Measurements from ENCODE around the gene HOXD1.

The HOXD1 gene

DNA sequence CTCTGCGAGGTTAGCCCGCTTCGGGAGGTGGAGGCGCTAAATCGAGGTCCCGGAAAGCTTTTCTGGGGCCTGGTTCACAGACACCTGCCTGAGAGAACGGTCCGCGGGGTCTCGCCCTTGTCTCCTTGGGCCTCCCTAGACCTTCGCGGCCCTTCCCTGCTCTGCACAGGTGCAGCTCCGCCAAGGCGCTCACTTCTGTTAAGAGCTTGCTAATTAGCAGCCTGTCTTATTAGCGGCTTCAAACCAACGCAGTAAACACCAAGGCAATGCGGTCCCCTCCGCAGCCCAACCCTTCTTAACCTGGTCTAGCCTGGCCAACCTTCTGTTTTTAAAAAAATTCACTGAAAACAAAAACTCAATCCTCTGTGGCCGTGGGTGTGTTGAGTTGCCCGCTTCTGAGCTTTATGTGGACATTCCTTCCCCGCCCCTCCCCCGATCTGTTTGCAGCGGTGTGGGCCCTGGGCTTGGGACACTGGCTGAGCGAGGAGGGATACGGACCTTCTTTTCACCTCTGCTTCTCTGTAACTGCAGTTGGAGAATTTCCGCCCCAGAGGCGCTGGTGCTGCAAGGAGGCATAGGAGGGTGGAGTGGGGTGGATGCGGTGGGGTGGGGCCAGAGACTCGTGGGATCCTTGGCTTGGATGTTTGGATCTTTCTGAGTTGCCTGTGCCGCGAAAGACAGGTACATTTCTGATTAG lies 40.5 kb upstream of the HOXD1 start:
- no peaks in the 10 kb centered on the region for H3K4me1 ChIP-seq (ENCODE audit: control insufficient read depth, low read depth, low read length)
- H3K4me3 ChIP-seq (ENCODE audit: low read length), result no peak overlapping the region
- no peak overlapping the region for H3K27ac ChIP-seq (ENCODE audit: low read length)
- H3K9me3 ChIP-seq (ENCODE audit: control insufficient read depth, low read depth, low read length), result no peaks in the 10 kb centered on the region
- no peak overlapping the region for H3K9ac ChIP-seq (ENCODE audit: low read length)
- H3K27me3 ChIP-seq (ENCODE audit: control insufficient read depth, insufficient read depth, low read length), result peaks cover 100% of the 10 kb centered on the region
- H3K36me3 ChIP-seq (ENCODE audit: control insufficient read depth, low read depth, low read length), result no peaks in the 10 kb centered on the region

DNA sequence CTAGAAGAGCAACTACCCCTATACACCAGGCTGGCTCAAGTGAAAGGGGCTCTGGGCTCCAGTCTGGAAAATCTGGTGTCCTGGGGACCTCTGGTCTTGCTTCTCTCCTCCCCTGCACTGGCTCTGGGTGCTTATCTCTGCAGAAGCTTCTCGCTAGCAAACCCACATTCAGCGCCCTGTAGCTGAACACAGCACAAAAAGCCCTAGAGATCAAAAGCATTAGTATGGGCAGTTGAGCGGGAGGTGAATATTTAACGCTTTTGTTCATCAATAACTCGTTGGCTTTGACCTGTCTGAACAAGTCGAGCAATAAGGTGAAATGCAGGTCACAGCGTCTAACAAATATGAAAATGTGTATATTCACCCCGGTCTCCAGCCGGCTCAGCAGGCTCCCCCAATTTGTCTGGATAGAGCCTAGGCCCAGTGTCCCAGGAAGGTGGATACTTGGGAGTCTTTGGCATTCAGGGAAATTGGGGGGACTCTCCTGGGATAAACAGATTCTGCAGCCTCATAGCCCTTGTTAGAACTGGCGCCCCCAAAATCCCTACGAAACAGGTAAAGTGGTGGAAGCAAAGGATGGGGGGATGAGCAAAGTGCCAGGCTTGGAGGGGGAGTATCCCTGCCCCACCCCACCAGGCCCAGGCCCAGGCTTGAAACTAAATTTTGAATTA lies 39.6 kb upstream of the HOXD1 start:
- Histone ChIP-seq H3K4me1 (ENCODE audit: control insufficient read depth, low read depth, low read length) (no peaks in the 10 kb centered on the region), H3K36me3 (ENCODE audit: control insufficient read depth, low read depth, low read length) (no peaks in the 10 kb centered on the region), H3K4me3 (ENCODE audit: low read length) (no peak overlapping the region), H3K27ac (ENCODE audit: low read length) (no peak overlapping the region), H3K27me3 (ENCODE audit: control insufficient read depth, insufficient read depth, low read length) (peaks cover 100% of the 10 kb centered on the region), H3K9ac (ENCODE audit: low read length) (no peak overlapping the region), H3K9me3 (ENCODE audit: control insufficient read depth, low read depth, low read length) (no peaks in the 10 kb centered on the region)

DNA sequence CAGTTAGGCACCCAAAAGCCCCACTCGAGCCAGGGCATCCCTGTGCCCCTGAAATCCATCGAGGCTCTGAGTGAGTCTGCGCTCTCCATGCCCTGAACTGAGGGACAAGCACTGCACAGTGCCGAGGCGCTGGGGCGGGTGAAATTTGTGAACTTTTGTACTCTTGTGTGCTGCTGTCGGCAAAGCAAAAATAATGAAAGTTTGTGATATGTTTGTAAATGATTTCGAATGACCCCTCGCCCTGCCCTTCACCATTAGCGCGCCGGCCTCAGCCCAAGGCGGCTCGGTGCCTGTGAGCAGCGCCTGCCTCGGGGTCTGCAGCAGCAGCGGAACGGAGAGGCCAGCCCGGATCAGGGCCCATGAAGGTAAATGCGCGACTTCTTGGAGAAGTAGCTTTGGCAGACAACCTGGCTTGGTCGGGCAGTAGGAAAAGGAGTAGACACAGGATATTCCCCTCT lies 39.0 kb upstream of the HOXD1 start:
- H3K4me1 ChIP-seq (ENCODE audit: control insufficient read depth, low read depth, low read length), result no peaks in the 10 kb centered on the region
- no peak overlapping the region for H3K4me3 ChIP-seq (ENCODE audit: low read length)
- peaks cover 100% of the 10 kb centered on the region for H3K27me3 ChIP-seq (ENCODE audit: control insufficient read depth, insufficient read depth, low read length)
- no peak overlapping the region for H3K27ac ChIP-seq (ENCODE audit: low read length)
- H3K36me3 ChIP-seq (ENCODE audit: control insufficient read depth, low read depth, low read length), result no peaks in the 10 kb centered on the region
- no peaks in the 10 kb centered on the region for H3K9me3 ChIP-seq (ENCODE audit: control insufficient read depth, low read depth, low read length)
- H3K9ac ChIP-seq (ENCODE audit: low read length), result no peak overlapping the region

DNA sequence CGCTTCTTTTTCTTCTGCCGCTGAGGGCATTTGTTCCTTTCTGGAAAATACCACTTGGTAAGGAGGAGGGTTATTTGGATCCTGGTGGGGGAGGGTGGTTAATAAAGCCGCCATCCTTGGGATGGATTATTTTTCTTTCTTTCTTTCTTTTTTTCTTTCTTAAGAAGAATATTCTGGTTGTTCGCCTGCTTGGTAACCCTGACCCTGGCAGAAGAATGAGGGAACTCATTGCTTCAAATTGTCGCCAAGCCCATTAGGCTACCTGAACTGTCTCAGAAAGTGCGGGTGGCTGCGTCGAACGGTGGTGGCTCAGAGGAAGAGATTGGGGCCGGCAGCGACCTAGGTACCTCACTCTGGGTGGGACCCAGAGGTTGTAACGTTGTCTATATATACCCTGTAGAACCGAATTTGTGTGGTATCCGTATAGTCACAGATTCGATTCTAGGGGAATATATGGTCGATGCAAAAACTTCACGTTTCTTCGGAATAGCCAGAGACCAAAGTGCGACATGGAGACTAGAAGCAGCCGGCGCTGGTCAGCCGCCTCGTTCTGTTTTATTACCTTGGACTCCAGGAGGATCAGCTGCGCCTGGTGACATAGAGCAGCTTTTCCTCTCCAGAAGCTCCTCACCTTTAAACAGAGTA lies 38.4 kb upstream of the HOXD1 start:
- no peaks in the 10 kb centered on the region for H3K36me3 ChIP-seq (ENCODE audit: control insufficient read depth, low read depth, low read length)
- no peak overlapping the region for H3K27ac ChIP-seq (ENCODE audit: low read length)
- peaks cover under 1% of the 10 kb centered on the region for H3K4me1 ChIP-seq (ENCODE audit: control insufficient read depth, low read depth, low read length)
- peaks cover 100% of the 10 kb centered on the region for H3K27me3 ChIP-seq (ENCODE audit: control insufficient read depth, insufficient read depth, low read length)
- no peak overlapping the region for H3K9ac ChIP-seq (ENCODE audit: low read length)
- H3K4me3 ChIP-seq (ENCODE audit: low read length), result no peak overlapping the region
- peaks cover 3% of the 10 kb centered on the region for H3K9me3 ChIP-seq (ENCODE audit: control insufficient read depth, low read depth, low read length)

DNA sequence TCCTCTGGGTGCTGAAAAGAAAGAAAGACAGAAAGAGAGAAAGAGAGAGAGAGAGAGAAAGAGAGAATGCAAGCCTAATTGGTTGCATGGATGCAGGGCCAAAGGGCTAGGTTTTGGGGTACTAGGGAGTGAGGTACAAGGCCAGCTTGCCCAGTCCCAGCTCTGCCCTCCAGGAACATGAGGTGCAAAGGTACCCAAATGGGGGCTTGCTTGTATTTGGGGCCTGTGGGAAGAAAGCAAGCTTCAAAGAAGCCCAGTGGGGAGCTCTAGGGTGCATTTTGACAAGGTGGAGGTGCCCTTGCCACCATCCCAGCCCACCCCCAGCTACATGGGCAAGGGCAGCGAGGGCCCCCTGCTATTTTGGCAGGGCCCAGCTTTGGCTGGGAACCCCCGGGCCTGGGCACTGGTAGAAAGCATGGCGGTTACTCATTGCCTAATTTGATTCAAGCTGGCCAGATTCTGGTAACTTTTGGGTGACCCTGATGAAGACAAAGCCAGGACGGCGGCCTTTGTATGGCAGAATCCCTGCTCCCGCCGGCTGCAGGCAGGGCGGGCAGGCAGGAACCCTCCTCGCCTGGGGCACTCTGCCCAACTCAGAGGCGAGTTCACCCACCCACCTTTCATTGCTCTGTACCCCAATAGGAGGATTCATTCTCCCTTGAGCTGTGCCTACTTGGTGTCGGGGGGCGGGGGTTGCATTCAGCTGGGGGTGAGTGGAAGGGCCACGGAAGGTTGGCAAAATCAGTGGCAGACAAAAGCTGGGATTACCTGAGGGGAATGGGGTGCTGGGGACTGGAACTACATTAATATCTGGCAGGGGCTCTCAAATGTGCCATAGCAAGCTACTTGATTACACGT lies 37.7 kb upstream of the HOXD1 start:
- Histone ChIP-seq H3K27ac (ENCODE audit: low read length) (no peak overlapping the region), H3K27me3 (ENCODE audit: control insufficient read depth, insufficient read depth, low read length) (peaks cover 100% of the 10 kb centered on the region), H3K4me1 (ENCODE audit: control insufficient read depth, low read depth, low read length) (peaks cover 7% of the 10 kb centered on the region), H3K36me3 (ENCODE audit: control insufficient read depth, low read depth, low read length) (no peaks in the 10 kb centered on the region), H3K9ac (ENCODE audit: low read length) (no peak overlapping the region), H3K4me3 (ENCODE audit: low read length) (peak overlapping the region; percentile 17), H3K9me3 (ENCODE audit: control insufficient read depth, low read depth, low read length) (peaks cover 3% of the 10 kb centered on the region)

DNA sequence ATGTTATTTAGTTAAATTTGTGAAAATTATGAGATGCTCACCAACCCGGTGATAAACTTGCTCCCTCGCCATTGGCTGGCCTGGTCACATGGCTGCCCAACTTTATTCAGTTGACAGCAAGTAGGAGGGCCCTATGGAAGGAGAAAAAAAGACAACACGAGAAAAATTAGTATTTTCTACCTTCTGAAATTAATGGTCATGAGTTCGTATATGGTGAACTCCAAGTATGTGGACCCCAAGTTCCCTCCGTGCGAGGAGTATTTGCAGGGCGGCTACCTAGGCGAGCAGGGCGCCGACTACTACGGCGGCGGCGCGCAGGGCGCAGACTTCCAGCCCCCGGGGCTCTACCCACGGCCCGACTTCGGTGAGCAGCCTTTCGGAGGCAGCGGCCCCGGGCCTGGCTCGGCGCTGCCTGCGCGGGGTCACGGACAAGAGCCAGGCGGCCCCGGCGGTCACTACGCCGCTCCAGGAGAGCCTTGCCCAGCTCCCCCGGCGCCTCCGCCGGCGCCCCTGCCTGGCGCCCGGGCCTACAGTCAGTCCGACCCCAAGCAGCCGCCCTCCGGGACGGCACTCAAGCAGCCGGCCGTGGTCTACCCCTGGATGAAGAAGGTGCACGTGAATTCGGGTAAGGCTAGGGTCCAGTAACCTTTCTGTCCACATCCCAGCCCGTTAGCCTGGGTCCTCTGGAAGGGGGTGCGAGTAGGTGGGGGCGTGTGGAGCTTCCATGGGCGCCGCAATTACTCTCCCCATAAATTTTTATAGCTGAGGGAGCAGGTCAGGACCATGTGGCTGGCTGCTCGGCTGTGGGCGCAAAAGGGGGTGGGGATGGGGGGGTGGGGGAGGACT lies 36.8 kb upstream of the HOXD1 start, which contains the start of gene HOXD4:
TSS of gene HOXD4 (plus strand) at position 109 of the 846 bp plus-strand sequence. CDS start at position 193, 84 bp downstream.
- H3K27me3 ChIP-seq (ENCODE audit: control insufficient read depth, insufficient read depth, low read length), result peaks cover 100% of the 10 kb centered on the region
- H3K27ac ChIP-seq (ENCODE audit: low read length), result no peak within 1 kb of the TSS
- H3K9ac ChIP-seq (ENCODE audit: low read length), result no peak within 1 kb of the TSS
- peak within 1 kb of the TSS; percentile 17 for H3K4me3 ChIP-seq (ENCODE audit: low read length)
- H3K36me3 ChIP-seq (ENCODE audit: control insufficient read depth, low read depth, low read length), result no peaks in the 10 kb centered on the region
- peaks cover 3% of the 10 kb centered on the region for H3K9me3 ChIP-seq (ENCODE audit: control insufficient read depth, low read depth, low read length)
- peaks cover 7% of the 10 kb centered on the region for H3K4me1 ChIP-seq (ENCODE audit: control insufficient read depth, low read depth, low read length)

DNA sequence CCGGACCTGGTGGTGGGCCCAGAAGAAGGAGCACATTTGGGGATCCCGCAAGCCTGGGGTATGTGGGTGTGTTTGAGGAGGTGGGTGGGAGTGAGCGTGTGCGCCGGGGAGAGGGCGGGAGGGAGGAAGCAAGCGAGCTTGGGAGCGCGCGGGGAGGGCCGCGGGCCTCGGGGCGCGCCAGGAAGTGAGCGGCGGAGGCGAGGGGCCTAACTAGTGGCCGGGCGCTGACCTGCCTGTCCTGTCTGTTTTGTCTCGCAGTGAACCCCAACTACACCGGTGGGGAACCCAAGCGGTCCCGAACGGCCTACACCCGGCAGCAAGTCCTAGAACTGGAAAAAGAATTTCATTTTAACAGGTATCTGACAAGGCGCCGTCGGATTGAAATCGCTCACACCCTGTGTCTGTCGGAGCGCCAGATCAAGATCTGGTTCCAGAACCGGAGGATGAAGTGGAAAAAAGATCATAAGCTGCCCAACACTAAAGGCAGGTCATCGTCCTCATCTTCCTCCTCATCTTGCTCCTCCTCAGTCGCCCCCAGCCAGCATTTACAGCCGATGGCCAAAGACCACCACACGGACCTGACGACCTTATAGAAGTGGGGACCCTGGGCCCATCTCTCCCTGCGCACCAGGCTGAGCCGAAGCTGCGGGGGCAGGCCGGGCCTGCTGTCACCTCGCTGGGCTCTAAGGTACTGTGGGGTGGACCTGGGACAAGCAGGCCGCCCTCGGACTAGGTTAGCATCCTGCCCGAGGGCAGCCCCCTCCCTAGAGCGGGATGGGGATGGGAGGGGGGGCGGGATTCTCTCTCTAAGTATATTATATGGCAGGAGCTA lies 35.9 kb upstream of the HOXD1 start:
- H3K4me1 ChIP-seq (ENCODE audit: control insufficient read depth, low read depth, low read length), result peaks cover 7% of the 10 kb centered on the region
- peaks cover 100% of the 10 kb centered on the region for H3K27me3 ChIP-seq (ENCODE audit: control insufficient read depth, insufficient read depth, low read length)
- peaks cover 3% of the 10 kb centered on the region for H3K9me3 ChIP-seq (ENCODE audit: control insufficient read depth, low read depth, low read length)
- no peak overlapping the region for H3K4me3 ChIP-seq (ENCODE audit: low read length)
- no peaks in the 10 kb centered on the region for H3K36me3 ChIP-seq (ENCODE audit: control insufficient read depth, low read depth, low read length)
- H3K9ac ChIP-seq (ENCODE audit: low read length), result no peak overlapping the region
- H3K27ac ChIP-seq (ENCODE audit: low read length), result no peak overlapping the region

DNA sequence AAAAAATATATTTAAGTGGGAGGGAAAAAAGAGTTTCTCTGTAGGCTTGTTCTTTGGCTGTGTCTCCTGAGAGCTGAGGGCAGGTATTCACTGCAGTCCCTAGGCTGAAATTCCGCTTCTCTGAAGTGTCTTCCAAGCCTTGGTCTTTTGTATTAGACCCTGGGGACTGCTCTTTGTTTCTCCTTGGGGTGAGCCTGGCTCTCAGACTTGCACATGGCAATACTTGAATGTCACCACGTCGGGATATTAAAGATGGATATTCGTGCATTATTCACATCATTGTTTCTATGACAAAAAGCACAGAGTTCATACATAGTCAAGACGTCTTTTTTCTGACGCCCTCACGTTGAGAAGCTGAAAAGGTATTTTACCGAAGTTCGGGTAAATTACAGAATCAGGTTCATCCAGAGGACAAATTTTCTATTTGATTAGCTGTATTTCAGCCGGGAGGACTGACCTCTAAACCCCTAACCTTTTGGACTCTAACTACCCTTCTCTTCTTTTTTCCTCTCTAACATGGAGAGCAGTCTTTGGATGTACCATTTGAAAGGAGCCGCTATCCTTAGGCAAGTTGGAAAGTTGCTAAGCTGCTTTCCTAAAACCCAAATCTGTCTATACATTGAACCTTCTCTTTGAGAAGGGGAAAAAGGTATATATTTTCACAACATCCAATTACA lies 33.8 kb upstream of the HOXD1 start:
- H3K9me3 ChIP-seq (ENCODE audit: control insufficient read depth, low read depth, low read length), result peaks cover 3% of the 10 kb centered on the region
- H3K4me3 ChIP-seq (ENCODE audit: low read length), result no peak overlapping the region
- no peak overlapping the region for H3K27ac ChIP-seq (ENCODE audit: low read length)
- no peaks in the 10 kb centered on the region for H3K36me3 ChIP-seq (ENCODE audit: control insufficient read depth, low read depth, low read length)
- peaks cover 100% of the 10 kb centered on the region for H3K27me3 ChIP-seq (ENCODE audit: control insufficient read depth, insufficient read depth, low read length)
- H3K4me1 ChIP-seq (ENCODE audit: control insufficient read depth, low read depth, low read length), result peaks cover 7% of the 10 kb centered on the region
- H3K9ac ChIP-seq (ENCODE audit: low read length), result no peak overlapping the region

DNA sequence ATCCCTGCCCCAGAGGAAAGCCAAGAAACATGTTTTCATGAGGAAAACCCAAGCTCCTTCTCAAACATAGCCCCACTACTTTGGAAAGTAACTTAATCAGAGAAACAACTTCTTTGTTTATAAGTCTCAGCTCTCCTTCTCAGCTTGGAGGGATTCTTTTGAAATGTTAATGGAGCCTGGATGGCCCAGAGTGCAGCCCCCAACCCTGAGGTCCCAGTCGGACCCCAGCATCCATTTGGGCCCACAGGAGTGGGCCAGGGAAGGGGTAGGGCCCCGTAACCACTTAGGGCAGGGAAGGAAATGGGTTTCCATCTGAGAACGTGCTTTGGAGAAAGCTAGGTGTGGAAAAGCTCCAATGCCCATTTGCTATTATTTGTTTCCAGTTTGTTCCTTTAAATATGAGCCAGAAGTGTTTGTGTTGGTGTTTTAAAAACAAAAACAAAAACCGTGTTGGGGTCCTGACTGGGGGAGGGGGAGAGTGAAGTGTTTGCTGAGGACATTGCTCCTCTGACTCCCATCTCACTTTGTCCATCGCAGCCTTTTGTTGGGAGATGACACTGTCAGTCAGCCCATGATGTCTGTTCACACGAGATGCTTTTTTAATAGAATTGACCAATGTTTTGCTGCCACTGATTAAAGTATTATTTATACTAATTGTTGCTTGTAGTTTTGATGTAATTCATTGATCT lies 33.0 kb upstream of the HOXD1 start:
- no peak overlapping the region for H3K27ac ChIP-seq (ENCODE audit: low read length)
- H3K27me3 ChIP-seq (ENCODE audit: control insufficient read depth, insufficient read depth, low read length), result peaks cover 100% of the 10 kb centered on the region
- no peak overlapping the region for H3K9ac ChIP-seq (ENCODE audit: low read length)
- H3K9me3 ChIP-seq (ENCODE audit: control insufficient read depth, low read depth, low read length), result peaks cover 3% of the 10 kb centered on the region
- H3K4me1 ChIP-seq (ENCODE audit: control insufficient read depth, low read depth, low read length), result peaks cover 7% of the 10 kb centered on the region
- H3K36me3 ChIP-seq (ENCODE audit: control insufficient read depth, low read depth, low read length), result no peaks in the 10 kb centered on the region
- H3K4me3 ChIP-seq (ENCODE audit: low read length), result no peak overlapping the region
